Thoracic aorta (tissue), 2 donors: ENCODE data around the gene ZBTB6. TPM values are rescaled to one million over a fixed set of nuclear protein-coding genes. Genes with fewer than 3 reads are reported as not detected.

Experiments used
- ATAC-seq: fragments of 150-250 bp; one replicate; pipeline ENCODE4 v1.8.0; 2017; ENCODE audit warnings: low read depth; ENCODE audit not compliant: insufficient number of reproducible peaks, low FRiP score
- DNase-seq: peaks from one replicate; pipeline ENCODE4 v3.0.0-alpha.2; 2020; ENCODE audit warnings: low spot score
- H3K27ac ChIP-seq, 2 donors: fragments of 200-600 bp; sonication (generic); 1 replicate in 1 of 2; 2 replicates in 1 of 2; pipeline ENCODE4 v1.5.1; 2016; ENCODE audit warnings: mild to moderate bottlenecking in 2 of 2, moderate library complexity in 2 of 2
- H3K27me3 ChIP-seq: fragments of 200-600 bp; sonication (generic); replicated peaks from 2 replicates; pipeline ENCODE4 v1.6.0; 2016; ENCODE audit warnings: mild to moderate bottlenecking; ENCODE audit not compliant: insufficient read depth
- H3K36me3 ChIP-seq: fragments of 200-600 bp; sonication (generic); one replicate; pipeline ENCODE4 v1.5.1; 2016
- H3K4me1 ChIP-seq, 2 donors: fragments of 200-600 bp; sonication (generic); 1 replicate in 1 of 2; 2 replicates in 1 of 2; pipeline versions ENCODE4 v1.5.1 to v1.6.0; 2016; ENCODE audit warnings: low read depth in 2 of 2, mild to moderate bottlenecking in 1 of 2; ENCODE audit not compliant: control insufficient read depth in 1 of 2
- H3K4me3 ChIP-seq: fragments of 200-600 bp; sonication (generic); 2 replicates; pipeline ENCODE4 v1.5.1; 2016; ENCODE audit warnings: mild to moderate bottlenecking
- H3K9me3 ChIP-seq: fragments of 200-600 bp; sonication (generic); 2 replicates; pipeline ENCODE4 v1.5.1; 2016
- total RNA-seq, 2 donors: library from RNA; depleted of rRNA; stranded (reverse); fragments of >200 nt; gene quantifications; one replicate each; pipeline versions ENCODE4 v1.1.0 to v1.2.3, GENCODE V29; 2016
- TF ChIP-seq, protein P1 (sequence below): fragments of 200-600 bp; sonication (generic); IDR thresholded peaks from one replicate; pipeline ENCODE4 v1.5.1; 2019; ENCODE audit warnings: antibody characterized with exemption

The ZBTB6 gene
- total RNA-seq, 2 donors from 2014 or later: 6.2 to 8.0 TPM

DNA sequence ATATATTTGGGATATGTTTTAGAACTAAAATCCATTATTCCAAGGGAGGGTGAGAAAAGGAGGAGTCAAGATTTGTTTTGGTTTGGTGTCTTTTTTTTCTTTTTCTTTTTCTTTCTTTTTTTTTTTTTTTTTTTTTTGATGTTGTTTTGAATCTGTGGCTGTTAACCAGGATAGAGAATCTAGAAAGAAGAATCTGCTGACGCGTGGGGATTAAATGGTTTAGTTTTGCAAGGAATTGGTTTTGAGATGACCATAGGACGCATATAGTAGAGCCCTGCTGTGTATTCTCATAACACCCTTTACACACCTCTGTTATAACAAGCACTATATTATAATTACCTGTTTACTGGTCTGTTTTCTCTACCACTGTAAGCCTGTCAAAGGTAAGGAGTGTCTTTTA, 37.1 kb upstream of the ZBTB6 start:
- no peak overlapping the region for H3K4me3 ChIP-seq
- no peaks in the 10 kb centered on the region for H3K27me3 ChIP-seq
- DNase-seq: no peak
- TF ChIP-seq, protein P1, sequence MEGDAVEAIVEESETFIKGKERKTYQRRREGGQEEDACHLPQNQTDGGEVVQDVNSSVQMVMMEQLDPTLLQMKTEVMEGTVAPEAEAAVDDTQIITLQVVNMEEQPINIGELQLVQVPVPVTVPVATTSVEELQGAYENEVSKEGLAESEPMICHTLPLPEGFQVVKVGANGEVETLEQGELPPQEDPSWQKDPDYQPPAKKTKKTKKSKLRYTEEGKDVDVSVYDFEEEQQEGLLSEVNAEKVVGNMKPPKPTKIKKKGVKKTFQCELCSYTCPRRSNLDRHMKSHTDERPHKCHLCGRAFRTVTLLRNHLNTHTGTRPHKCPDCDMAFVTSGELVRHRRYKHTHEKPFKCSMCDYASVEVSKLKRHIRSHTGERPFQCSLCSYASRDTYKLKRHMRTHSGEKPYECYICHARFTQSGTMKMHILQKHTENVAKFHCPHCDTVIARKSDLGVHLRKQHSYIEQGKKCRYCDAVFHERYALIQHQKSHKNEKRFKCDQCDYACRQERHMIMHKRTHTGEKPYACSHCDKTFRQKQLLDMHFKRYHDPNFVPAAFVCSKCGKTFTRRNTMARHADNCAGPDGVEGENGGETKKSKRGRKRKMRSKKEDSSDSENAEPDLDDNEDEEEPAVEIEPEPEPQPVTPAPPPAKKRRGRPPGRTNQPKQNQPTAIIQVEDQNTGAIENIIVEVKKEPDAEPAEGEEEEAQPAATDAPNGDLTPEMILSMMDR: no peak
- no peak for ATAC-seq
- no peaks in the 10 kb centered on the region for H3K36me3 ChIP-seq
- no peak overlapping the region for H3K27ac ChIP-seq
- no peaks in the 10 kb centered on the region for H3K9me3 ChIP-seq
- peaks cover 16 to 33% of the 10 kb centered on the region in 2 donors for H3K4me1 ChIP-seq

DNA sequence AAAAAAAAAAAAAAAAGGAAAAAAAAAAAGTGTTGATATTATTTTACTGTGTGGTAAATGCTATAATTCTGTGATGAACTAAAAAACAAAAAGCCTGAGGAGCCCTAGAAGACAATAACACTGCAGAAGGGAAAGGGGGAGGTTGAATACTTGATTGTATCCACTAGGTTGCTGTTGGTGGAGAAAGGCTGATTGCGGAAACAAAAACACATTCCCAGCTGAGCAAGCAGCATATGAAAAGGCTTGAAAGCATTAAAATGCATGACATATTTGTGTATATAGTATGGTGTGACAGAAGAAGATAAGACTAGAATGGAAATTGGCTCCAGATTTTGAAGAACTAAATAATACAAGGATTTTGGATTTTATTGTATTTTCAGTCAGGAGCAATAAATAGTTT, 36.6 kb upstream of the ZBTB6 start:
- no peaks in the 10 kb centered on the region for H3K9me3 ChIP-seq
- ATAC-seq (no peak), DNase-seq (no peak)
- H3K27ac ChIP-seq: no peak overlapping the region
- peaks cover 16 to 36% of the 10 kb centered on the region in 2 donors for H3K4me1 ChIP-seq
- no peak overlapping the region for H3K4me3 ChIP-seq
- H3K36me3 ChIP-seq: no peaks in the 10 kb centered on the region
- TF ChIP-seq, protein P1: no peak
- H3K27me3 ChIP-seq: no peaks in the 10 kb centered on the region

DNA sequence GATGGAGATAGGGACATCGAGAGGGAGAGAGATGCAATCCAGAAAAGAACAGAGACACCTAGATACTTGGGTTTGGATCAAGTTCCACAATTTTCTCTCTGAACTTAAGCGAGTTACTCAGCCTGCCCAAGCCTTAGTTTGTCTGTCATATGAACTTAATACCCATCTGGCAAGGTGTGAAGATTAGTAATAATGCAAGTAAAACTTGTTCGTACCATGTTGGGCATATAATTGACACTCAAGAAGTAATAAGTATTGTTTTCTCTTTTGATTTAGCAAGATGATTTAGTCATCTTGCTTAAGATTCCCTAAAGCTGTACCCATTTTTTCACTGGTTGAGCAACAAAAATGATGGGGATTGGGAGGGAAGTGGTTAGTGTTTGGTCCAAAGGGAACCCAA, 35.2 kb upstream of the ZBTB6 start:
- TF ChIP-seq, protein P1: no peak
- peaks cover 6 to 30% of the 10 kb centered on the region in 2 donors for H3K4me1 ChIP-seq
- DNase-seq (no peak), ATAC-seq (no peak)
- H3K9me3 ChIP-seq: no peaks in the 10 kb centered on the region
- H3K27me3 ChIP-seq: no peaks in the 10 kb centered on the region
- H3K27ac ChIP-seq: no peak overlapping the region
- H3K36me3 ChIP-seq: no peaks in the 10 kb centered on the region
- H3K4me3 ChIP-seq: no peak overlapping the region

DNA sequence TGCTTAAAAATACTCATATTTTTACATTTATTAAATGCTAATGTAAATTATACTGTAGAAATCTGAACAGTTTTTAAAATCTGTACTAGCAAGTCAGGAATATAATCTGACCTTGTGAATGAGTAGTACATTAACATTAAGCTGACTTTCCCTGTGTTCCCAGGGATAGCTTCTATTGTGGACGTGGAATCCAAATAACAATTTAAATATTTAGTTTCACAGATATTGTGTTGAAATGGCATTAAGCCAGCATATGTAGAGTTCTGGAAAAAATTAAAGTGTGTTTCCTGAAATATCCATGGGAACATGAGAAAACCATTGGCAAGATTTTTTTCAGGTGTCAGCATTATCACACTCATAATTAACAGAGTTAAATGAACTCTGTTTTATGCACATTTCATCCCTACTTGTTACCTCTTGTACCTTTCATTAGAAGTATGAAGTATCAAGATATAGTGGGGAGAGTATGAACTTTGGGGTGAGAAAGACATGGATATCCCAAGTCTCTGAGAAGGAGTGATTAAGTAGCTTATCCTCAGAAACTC, 33.4 kb upstream of the ZBTB6 start:
- DNase-seq (no peak), ATAC-seq (no peak)
- Histone ChIP-seq H3K27ac (no peak overlapping the region), H3K36me3 (no peaks in the 10 kb centered on the region), H3K9me3 (no peaks in the 10 kb centered on the region), H3K27me3 (no peaks in the 10 kb centered on the region), H3K4me1 (peaks cover 12 to 47% of the 10 kb centered on the region in 2 donors), H3K4me3 (no peak overlapping the region)
- TF ChIP-seq, protein P1: no peak

DNA sequence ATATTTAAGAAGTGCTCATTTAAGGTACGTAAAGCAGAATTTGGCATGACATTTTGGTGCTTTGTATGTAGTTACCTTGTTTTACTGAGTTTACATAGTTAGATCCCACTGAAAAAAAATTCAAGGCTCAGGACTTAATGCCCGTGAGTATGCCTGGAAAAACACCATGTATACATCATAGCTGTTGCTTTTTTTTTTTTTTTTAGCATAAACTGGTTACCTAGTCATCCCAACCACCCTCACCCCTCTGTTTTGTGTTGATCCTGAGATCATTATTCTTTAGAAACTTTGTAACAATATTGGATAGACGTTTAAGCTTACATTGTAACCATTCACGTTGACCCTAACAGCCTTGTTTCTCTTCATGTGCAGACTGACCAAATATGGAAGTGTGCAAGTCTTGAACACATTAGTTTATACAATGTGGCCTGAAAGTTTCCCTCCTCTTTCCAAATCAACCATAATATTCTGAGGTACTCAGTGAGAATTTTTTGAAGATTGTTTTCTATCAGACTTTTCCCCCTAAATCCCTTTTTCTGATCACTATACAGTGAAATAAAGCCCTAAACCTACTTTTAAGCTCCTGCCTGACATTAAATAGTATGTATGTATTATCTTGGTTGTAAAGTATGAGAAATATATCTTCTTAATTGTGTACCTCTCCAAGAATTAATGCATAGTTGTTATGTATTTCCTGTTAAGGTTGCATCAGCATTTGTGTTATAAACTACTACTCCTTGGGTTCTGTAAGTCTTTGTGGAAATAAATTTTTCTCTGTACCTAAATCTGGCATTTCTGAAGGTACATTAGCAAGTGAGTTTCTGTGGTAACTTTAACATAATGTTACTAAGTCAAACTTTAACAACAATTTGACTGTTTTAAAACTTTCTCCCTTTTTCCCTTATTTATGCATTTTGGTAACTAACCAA, 32.1 kb upstream of the ZBTB6 start:
- Histone ChIP-seq H3K27me3 (no peaks in the 10 kb centered on the region), H3K9me3 (no peaks in the 10 kb centered on the region), H3K4me1 (peaks cover 15 to 50% of the 10 kb centered on the region in 2 donors), H3K36me3 (no peaks in the 10 kb centered on the region), H3K4me3 (peak overlapping the region; percentile 1), H3K27ac (no peak overlapping the region)
- TF ChIP-seq, protein P1: no peak
- ATAC-seq (no peak), DNase-seq (no peak)
